IPS-15b (cell line): ENCODE data around the gene MYL5.
"Not testable (repeated sequence)": the region's sequence is repeated elsewhere in the genome, so short reads cannot be mapped to it uniquely, and the experiment has no call there.

ENCODE experiments used
- H3K27me3 ChIP-seq: one replicate; pipeline ENCODE4 v1.6.1; 2013; ENCODE audit warnings: low read length; ENCODE audit not compliant: control insufficient read depth, insufficient read depth
- H3K36me3 ChIP-seq: one replicate; pipeline ENCODE4 v1.6.1; 2013; ENCODE audit warnings: low read length; ENCODE audit not compliant: control insufficient read depth, insufficient read depth
- H3K4me1 ChIP-seq: one replicate; pipeline ENCODE4 v1.6.1; 2013; ENCODE audit warnings: mild to moderate bottlenecking, low read length; ENCODE audit not compliant: control insufficient read depth, insufficient read depth
- H3K4me3 ChIP-seq: one replicate; pipeline ENCODE4 v1.5.1; 2013; ENCODE audit warnings: low read depth, low read length
- H3K9ac ChIP-seq: one replicate; pipeline ENCODE4 v1.6.1; 2013; ENCODE audit warnings: low read depth, mild to moderate bottlenecking, low read length
- H3K9me3 ChIP-seq: one replicate; pipeline ENCODE4 v1.6.1; 2013; ENCODE audit warnings: mild to moderate bottlenecking, low read length; ENCODE audit not compliant: control insufficient read depth, insufficient read depth

MYL5 gene

GRCh38 chr4:630656-631055, 43.7 kb upstream of the MYL5 start:
- peaks cover 3% of the 10 kb centered on the region for H3K9me3 ChIP-seq
- H3K4me3 ChIP-seq, result no peak overlapping the region
- H3K4me1 ChIP-seq, result no peaks in the 10 kb centered on the region
- no peak overlapping the region for H3K9ac ChIP-seq
- no peaks in the 10 kb centered on the region for H3K27me3 ChIP-seq
- no peaks in the 10 kb centered on the region for H3K36me3 ChIP-seq

GRCh38 chr4:632196-632790, 42.0 kb upstream of the MYL5 start:
- H3K9me3 ChIP-seq, result peaks cover 3% of the 10 kb centered on the region
- H3K27me3 ChIP-seq, result no peaks in the 10 kb centered on the region
- H3K9ac ChIP-seq, result no peak overlapping the region

GRCh38 chr4:632926-633325, 41.4 kb upstream of the MYL5 start:
- H3K4me3 ChIP-seq, result no peak overlapping the region
- H3K27me3 ChIP-seq, result no peaks in the 10 kb centered on the region
- no peaks in the 10 kb centered on the region for H3K4me1 ChIP-seq
- H3K36me3 ChIP-seq, result no peaks in the 10 kb centered on the region
- H3K9ac ChIP-seq, result no peak overlapping the region
- H3K9me3 ChIP-seq, result peaks cover 3% of the 10 kb centered on the region

More at GRCh38 chr4:632196-632790, 42.0 kb upstream of the MYL5 start:
- H3K36me3 ChIP-seq, result no peaks in the 10 kb centered on the region
- H3K4me1 ChIP-seq, result no peaks in the 10 kb centered on the region
- H3K4me3 ChIP-seq, result no peak overlapping the region

- H3K4me3 ChIP-seq, result no peak overlapping the region
- H3K4me1 ChIP-seq, result no peaks in the 10 kb centered on the region
- no peaks in the 10 kb centered on the region for H3K27me3 ChIP-seq
- H3K9ac ChIP-seq, result no peak overlapping the region
- H3K36me3 ChIP-seq, result no peaks in the 10 kb centered on the region
- H3K9me3 ChIP-seq, result peaks cover 3% of the 10 kb centered on the region
These were observed 40.9 kb upstream of the MYL5 start for GRCh38 chr4:633406-633805.

GRCh38 chr4:633976-634598, 40.3 kb upstream of the MYL5 start:
- Histone ChIP-seq H3K9ac (no peak overlapping the region), H3K4me1 (no peaks in the 10 kb centered on the region), H3K9me3 (peaks cover 3% of the 10 kb centered on the region), H3K36me3 (no peaks in the 10 kb centered on the region), H3K4me3 (no peak overlapping the region), H3K27me3 (no peaks in the 10 kb centered on the region)

- H3K27me3 ChIP-seq, result no peaks in the 10 kb centered on the region
- H3K4me3 ChIP-seq, result no peak overlapping the region
- H3K4me1 ChIP-seq, result no peaks in the 10 kb centered on the region
- peaks cover 3% of the 10 kb centered on the region for H3K9me3 ChIP-seq
- H3K36me3 ChIP-seq, result no peaks in the 10 kb centered on the region
- no peak overlapping the region for H3K9ac ChIP-seq
These were observed 39.8 kb upstream of the MYL5 start for GRCh38 chr4:634599-634985.

- not testable (repeated sequence) for H3K36me3 ChIP-seq, H3K4me1 ChIP-seq, H3K4me3 ChIP-seq, H3K9ac ChIP-seq, H3K27me3 ChIP-seq, H3K9me3 ChIP-seq
These were observed 39.1 kb upstream of the MYL5 start for GRCh38 chr4:635066-635835.

- Histone ChIP-seq H3K4me3 (no peak overlapping the region), H3K27me3 (no peaks in the 10 kb centered on the region), H3K36me3 (no peaks in the 10 kb centered on the region), H3K4me1 (no peaks in the 10 kb centered on the region), H3K9ac (no peak overlapping the region), H3K9me3 (peaks cover 3% of the 10 kb centered on the region)
These were observed 38.3 kb upstream of the MYL5 start for GRCh38 chr4:635851-636627.

- Histone ChIP-seq H3K4me1 (no peaks in the 10 kb centered on the region), H3K4me3 (no peak overlapping the region), H3K9me3 (peaks cover 3% of the 10 kb centered on the region), H3K27me3 (no peaks in the 10 kb centered on the region), H3K9ac (no peak overlapping the region), H3K36me3 (no peaks in the 10 kb centered on the region)
These were observed 37.6 kb upstream of the MYL5 start for GRCh38 chr4:636628-637159.

- Histone ChIP-seq H3K36me3 (no peaks in the 10 kb centered on the region), H3K9ac (no peak overlapping the region), H3K4me3 (no peak overlapping the region), H3K4me1 (no peaks in the 10 kb centered on the region), H3K27me3 (no peaks in the 10 kb centered on the region), H3K9me3 (no peaks in the 10 kb centered on the region)
These were observed 36.6 kb upstream of the MYL5 start for GRCh38 chr4:637536-638280.

- H3K27me3 ChIP-seq, result not testable (repeated sequence)
These were observed 32.0 kb upstream of the MYL5 start for GRCh38 chr4:642366-642765.

More at GRCh38 chr4:642366-642765, 32.0 kb upstream of the MYL5 start:
- not testable (repeated sequence) for H3K36me3 ChIP-seq, H3K9ac ChIP-seq, H3K4me1 ChIP-seq, H3K9me3 ChIP-seq, H3K4me3 ChIP-seq
